GM19099 (cell line): ENCODE measurements around the gene COX19.

Experiments
- POLR2A ChIP-seq: IDR thresholded peaks from 3 replicates; pipeline ENCODE4 v1.6.1; 2011; ENCODE audit warnings: low read depth; ENCODE audit not compliant: insufficient read length; ENCODE audit errors: extremely low read depth

COX19 gene

GRCh38 chr7:975702-976473, 539 bp upstream of the COX19 start:
- TF ChIP-seq POLR2A: no peak

GRCh38 chr7:974172-974571, 1.2 kb downstream of the COX19 start:
- no peak for TF ChIP-seq POLR2A

GRCh38 chr7:973312-973711, 2.0 kb downstream of the COX19 start:
- no peak for TF ChIP-seq POLR2A

GRCh38 chr7:972676-973309, 2.6 kb downstream of the COX19 start:
- TF ChIP-seq POLR2A: no peak

DNA sequence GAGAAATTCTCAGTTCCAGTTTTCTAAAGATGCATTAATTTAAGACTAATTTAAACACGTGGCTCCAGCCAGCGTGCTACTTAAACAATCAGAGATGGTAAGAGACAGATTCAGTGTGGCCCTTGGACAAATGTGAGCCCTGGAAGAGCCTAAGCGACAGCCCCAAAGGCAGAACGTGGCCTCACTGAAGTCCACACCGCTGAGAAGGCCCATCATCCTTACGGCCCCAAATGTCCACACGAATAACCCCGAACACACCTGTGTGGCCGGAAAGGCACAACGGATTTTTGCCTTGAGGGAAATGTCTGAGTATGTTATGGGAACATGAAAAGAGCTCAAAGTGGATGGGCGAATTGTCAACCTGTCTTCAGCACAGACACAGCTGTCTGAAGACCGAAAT, 3.2 kb downstream of the COX19 start:
- TF ChIP-seq POLR2A: no peak

DNA sequence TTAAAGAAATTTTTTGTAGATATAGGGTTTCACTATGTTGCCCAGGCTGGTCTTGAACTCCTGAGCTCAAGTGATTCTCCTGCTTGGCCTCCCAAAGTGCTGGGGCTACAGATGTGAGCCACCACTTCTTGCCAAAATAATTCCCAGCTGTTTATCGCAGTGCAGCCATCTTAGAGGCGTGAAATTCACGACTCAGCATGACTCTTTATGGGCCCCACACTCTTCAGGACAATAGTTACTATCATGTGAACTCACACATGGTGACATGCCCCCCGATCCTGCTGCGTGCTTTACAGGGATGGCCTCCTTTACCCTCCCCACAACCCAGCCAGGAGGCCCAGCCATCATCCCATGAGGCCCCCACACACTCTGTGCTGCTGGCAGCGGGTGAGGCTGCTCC, 4.6 kb downstream of the COX19 start:
- no peak for TF ChIP-seq POLR2A

DNA sequence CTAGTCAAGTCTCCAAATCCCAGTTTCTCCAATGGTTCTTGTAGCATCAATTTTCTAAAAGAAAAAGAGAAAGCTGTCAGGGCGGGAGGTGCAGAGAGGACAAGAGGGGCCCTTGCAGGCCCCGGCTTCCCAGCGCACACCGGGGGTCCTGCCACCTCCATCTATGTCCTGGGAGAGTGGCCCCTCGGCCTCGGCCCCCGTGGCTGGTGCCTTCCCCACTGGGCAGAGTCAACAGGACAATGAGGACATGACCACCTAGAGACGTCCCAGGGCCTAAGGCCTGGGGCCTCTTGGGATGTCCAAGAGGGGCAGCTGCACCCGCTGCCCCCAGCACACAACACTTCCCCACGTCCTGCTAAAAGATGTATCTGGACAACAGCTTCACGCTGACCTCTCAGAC, 5.9 kb downstream of the COX19 start:
- TF ChIP-seq POLR2A: no peak

- no peak for TF ChIP-seq POLR2A
These were observed 6.9 kb downstream of the COX19 start for GRCh38 chr7:968205-969105.

- TF ChIP-seq POLR2A: no peak
These were observed 7.8 kb downstream of the COX19 start for GRCh38 chr7:967361-968082.

DNA sequence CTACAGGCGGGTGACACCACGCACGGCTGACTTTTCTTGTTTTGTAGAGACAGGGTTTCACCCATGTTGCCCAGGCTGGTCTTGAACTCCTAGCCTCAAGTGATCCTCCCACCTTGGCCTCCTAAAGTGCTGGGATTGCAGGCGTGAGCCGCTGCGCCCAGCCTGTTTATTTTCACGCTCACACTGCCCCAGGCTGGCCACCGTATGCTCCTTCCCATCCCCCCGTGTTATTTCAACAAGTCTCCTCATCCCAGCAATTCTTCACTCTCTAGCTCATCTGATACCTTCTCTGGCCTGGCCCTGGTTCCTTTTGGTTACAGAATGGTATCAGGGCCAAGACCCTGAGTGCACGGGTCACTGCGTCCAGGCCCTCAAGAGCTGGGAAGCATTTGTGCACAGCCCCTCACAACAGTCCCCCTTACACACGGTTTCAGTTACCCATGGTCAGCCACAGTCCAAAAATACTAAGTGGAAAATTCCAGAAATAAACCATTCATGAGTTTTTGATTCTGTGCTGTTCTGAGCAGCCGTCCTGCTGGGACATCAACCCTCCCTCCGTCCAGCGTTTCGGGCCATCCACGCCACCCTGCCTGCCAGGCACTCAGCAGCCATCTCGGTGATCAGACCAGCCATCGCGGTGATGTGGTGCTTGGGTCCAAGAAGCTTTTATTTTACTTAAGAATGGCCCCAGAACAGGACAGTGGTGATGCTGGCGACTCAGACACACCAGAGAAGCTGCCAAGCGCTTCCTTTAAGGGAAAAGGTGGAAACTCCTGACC, 8.9 kb downstream of the COX19 start:
- peak; percentile 18 for TF ChIP-seq POLR2A

DNA sequence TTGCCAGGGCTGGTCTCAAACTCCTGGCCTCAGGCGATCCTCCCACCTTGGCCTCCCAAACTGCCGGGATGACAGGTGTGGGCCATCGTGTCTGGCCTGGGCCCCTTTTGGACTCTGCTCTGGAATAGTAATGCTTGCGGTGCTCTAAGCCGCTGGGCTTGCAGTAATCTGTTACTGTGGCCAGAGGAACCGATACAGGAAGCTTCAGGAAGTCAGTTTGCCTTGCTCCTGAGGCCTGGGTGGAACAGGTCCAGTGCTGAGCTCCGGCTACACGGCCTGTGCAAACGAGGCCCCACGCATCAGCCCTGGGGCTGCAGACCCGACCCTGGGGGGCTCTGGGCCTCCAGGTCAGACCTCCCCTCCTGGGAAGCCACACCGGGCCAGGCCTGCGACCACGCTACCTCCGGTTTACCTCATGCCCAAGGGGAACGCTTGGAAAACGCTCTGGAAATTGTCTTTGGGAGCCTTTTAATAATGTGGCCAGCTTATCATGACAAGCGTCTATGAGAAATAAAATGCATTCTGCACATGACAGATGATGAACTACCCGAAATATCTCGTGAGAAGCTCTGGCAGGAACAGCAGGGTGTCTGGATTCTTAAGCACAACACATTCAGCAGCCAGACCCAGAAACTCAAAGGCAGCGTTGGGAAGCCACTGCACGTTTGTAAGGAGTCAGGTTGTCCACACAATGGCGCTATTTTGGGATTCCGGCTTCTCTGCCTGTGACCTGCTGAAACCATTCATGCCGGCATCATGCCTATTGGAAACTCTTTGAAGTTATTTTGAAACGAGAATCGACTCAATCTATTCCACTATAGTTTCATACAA, 10.7 kb downstream of the COX19 start:
- no peak for TF ChIP-seq POLR2A

DNA sequence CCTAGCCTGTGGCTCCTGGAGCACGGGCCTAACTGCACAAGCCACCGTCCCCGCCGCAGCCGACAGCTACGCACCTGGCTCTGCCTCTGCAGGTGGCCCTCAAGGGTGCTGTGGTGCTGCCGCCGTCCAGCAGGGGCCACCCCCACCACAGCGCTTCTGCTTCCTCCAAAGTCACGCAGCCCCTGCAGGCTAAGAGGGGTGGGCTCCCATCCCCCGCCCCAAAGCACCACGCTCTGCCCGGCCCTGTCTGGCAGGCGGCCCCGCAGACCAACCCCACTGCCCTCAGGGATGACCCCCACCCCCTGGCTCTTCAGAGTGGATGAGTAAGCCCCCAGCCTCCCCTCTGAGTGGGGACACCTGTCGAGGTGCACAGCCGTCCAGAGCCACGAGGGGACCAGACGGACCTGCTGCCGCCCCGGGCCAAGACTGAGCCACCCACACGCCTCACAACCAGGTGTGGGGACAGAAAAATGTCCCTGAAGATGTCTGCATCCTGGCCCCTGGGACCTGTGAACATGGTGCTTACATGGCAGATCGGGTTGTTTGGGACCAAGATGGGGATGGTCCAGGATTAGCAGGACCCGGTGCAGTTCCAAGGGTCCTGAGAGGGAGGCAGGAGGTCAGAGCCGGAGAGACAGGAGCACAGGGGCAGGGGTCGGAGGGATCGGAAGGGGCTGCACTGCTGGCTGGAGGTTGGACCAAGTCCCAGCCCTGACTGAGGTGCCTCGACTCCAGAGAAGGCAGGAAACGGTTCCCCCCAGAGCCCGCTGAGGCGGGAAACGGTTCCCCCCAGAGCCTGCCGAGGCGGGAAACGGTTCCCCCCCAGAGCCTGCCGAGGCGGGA, 11.9 kb downstream of the COX19 start:
- TF ChIP-seq POLR2A: no peak
